Pulmonary artery endothelial cell (primary cell): Measurements from ENCODE around the gene LAPTM5. TPM values are rescaled to one million over a fixed set of nuclear protein-coding genes. Genes with fewer than 3 reads are reported as not detected.
A peak's percentile ranks its signal among the peaks of the same experiment; 100 is the strongest.

Source experiments
- DNase-seq: peaks from one replicate; pipeline ENCODE4 v3.0.0-alpha.2; 2011; ENCODE audit warnings: low read depth, low spot score
- total RNA-seq: library from RNA; depleted of rRNA; stranded (reverse); fragments of >200 nt; gene quantifications from 2 replicates; pipeline ENCODE4 v1.2.3, GENCODE V29; 2014

The LAPTM5 gene
- total RNA-seq, 1 donor from 2014 or later = 4.0 TPM

DNA sequence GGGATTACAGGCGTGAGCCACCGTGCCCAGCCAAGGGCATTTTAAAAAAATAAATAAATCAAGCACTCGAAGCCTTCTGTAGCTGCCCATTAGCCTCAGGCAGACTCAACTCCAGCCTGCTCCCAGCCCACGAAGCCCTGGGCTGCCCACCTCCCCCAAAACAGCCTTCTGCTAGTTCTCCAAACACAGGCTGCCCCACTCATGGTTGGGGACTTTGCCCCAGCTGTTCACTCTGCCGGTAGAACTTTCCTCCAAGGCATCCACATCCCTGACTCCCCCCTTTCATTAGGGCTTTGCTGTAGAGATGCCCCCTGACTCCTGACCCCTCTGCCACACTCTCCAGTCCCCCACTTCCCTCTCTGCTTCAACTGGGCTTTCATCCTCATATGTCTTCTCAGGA is 29.7 kb upstream of the LAPTM5 start:
- no peak for DNase-seq

DNA sequence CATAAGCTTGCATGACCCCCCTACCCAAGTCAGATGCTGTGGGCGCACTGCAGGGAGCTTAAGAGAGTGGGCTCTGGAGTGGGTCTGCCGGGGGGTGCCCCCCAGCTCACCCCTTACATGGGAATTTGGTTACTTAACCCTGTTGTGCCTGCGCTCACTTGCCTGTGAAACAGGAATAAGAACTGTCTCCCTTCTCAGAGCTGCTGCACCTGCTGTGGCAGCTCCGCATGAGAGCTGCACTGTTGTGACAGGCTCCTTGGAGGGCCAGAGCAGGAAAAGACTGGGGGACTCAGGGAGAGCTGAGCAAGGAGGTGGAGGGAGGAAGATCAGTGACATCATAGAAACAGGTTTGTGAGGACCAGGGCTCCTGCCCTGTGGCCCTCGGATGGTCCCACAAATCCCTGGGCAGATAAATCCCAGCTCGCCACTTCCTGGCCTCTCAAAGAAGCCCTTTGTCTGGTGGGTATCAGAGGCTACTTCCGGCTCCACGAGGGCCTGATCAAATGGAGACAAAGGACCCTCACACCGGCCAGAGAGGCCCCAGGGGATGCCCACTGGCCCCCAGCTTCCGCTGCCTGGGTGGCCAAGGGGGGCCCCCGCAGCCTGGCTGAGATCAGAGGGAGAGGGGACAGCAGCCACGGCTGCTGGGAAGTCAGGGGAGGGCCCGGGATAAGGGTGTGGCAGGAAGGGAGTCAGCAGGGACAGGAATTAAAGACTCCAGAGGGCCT is 28.9 kb upstream of the LAPTM5 start:
- no peak for DNase-seq

DNA sequence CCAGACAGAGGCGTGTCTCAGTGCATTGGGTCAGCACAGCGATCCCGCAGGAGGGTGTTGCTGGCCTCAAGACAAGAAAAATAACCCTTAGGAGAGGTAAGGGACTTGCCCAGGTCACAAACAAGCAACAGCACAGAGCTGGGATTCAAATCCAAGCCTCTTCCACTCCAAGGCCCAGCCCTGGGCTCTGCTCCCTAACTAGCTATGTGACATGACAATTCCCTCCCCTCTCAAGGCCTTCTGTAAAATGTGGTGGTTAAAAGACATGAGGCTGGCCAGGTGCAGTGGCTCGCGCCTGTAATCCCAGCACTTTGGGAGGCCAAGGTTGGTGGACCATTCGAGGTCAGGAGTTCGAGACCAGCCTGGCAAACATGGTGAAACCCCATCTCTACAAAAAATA is 28.1 kb upstream of the LAPTM5 start:
- DNase-seq = no peak

DNA sequence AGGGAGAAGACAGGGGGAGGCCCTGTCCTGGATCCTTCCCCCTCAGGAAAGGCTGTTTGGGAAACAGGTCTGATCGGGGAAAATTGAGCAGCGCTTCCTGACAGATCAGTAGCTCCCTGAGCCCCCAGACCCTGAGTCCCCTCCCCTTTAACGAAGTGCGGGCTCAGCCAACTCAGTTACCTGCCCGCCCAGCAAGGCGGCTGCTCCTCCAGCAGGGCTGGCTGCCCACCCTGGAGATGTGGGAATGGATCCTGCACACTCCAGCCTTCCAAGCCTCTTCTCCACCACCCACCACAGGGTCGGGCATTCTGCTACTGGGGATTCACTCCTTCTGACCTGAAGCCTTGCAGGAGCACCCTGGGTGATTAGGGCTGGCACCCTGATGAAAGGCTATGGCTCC is 27.6 kb upstream of the LAPTM5 start:
- DNase-seq = no peak

DNA sequence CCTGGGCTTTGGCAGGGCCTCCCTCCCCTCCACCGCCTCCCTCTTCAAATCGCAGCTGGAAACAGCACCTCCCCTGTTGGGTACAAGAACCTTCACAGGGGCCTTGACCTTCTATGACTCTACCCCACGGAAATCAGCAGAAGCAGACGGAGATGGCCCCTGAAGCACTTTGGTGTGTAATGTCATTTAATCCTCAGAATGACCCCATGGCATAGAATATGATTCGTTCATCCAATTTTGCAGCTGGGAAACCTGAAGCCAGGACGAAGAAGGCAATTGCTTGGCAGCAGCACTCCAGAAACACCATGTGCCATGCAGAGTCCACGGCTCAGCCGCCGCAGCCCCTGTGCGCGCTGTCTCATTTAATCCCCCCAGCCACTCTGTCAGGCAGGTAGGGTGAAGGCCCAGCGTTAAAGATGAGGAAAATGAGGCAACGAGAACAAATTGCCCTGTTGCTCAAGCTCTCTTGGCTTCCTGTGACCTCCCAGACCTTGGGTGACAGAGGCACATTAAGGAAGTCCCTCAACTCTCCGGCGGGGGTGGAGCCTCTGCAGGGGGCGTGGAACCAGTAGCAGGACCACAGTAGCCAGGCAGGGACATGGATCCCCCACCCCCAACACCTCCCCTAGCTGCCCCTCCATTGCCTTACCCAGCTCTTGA is 25.8 kb upstream of the LAPTM5 start:
- DNase-seq = no peak

DNA sequence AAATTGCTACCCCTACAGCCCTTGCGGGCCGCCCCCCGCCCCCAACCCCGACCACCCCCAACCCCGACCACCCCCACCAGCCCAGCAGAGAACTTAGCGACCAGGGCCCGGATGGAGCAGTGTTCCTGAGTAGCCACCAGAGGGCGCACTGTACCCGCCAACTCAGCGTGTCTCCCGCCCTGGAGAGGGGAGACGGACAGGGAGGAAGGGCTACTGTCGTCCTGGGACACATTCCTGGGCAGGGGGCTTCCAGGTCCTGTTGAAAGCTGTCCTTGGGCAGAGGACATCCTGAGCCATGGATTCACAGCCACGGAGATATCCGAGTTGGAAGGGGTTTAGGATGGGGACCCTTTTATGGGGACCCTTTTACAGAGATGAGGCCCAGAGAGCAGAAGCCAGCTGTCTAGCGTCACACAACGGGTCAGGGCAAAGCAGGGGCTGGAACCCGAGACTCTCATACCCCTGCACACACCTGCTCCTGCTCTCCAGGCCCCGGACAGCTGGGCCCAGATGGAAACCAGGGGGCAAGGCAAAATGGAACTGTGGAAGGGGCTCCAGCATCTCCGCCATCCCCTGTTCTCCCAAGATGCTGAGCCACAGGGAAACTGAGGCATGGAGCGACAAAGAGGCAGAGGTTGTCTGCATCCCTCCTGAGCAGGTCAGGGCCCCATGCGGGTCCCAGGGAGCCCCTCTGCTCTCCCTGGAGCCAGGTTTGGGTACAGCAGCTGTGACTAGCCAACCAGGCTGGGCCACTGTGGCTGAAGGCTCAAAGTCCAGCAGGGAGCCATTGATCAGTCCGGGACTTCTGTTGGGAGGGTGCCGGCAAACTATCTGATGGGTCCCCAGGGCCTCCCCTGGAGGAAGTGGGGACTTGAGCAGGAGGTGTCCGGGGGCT is 25.0 kb upstream of the LAPTM5 start:
- DNase-seq = no peak

DNA sequence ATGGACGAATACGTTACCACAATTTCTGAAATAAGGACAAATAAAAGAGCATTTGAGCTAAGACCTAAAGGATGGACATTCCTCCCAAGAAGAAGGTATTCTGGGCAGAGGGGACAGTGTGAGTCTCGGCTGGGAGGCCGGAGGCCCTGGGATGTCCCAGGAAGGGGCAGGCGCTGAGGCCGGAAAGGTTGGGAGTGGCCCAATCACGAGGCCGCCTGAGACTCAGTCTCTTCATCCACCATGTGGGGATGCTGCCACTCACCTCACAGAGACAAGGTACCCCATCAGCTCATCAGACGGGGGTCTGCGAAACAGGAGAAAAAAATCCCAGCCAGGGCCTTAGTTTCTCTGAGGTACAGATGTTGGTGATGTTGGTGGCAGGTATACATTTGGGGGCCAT is 24.3 kb upstream of the LAPTM5 start:
- DNase-seq = no peak

DNA sequence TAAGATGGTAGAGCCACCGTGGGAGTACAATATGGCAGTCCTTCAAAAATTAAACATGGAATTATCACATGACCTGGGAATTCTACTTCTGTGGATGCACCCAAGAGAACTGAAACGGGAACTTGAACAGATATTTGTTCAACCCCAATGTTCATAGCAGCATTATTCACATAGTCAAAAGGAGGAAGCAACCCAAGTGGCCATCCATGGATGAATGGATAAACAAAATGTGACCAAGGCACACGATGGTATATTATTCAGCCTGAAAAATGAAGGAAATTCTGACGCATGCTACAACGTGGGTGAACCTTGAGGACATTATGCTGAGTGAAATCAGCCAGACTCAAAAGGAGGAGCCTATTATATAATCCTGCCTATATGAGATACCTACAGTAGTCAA is 22.8 kb upstream of the LAPTM5 start:
- no peak for DNase-seq

DNA sequence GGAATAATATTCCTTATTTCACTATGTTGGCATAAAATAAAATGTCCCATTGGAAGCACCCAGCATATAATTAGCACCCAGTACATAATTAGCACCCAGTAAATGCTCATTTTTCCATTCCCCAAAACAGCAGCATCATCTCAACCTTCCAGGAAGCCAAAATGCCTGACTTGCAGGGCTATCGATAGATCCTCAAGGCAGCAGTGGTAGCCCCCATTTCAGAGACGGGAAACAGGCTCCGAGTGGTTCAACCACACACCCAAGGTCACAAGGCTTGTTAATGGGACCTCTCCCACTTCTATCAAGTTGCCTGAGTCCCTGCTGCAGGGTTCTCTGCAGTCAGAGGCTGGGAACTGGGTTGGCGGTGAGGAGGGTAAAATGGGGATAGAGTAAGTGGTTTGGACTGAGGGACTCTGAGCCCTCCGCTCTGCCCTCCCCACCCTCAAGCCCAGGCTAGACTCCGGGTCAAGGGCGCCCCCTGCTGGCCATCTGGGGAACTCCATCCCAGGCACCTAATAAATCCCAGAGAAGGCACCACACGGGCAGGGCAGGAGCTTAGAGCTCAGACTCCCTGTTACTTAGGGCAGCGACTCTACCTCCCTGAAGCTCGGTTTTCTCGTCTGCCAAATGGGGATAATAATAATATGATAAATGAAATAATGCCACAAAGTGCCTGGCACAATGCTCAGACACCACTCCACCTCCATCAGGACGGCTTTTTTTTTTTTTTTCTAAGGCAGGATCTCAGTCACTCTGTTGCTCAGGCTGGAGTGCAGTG is 21.9 kb upstream of the LAPTM5 start:
- DNase-seq = no peak

DNA sequence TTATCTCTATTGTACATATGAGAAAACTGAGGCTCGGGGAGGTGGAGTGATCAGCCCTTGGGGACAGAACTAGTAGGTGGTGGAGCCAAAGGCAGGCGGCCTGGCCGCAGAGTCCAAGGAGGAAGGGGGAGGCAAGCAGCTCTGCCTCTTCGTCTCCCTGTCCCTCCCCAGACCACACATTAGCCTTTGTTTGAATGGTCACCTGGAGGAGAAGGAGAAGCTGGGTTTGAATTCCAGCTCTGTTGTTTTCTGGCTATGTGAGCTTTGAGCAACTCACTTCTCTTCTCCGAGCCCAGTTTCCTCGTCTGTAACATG is 21.4 kb upstream of the LAPTM5 start:
- DNase-seq = no peak

DNA sequence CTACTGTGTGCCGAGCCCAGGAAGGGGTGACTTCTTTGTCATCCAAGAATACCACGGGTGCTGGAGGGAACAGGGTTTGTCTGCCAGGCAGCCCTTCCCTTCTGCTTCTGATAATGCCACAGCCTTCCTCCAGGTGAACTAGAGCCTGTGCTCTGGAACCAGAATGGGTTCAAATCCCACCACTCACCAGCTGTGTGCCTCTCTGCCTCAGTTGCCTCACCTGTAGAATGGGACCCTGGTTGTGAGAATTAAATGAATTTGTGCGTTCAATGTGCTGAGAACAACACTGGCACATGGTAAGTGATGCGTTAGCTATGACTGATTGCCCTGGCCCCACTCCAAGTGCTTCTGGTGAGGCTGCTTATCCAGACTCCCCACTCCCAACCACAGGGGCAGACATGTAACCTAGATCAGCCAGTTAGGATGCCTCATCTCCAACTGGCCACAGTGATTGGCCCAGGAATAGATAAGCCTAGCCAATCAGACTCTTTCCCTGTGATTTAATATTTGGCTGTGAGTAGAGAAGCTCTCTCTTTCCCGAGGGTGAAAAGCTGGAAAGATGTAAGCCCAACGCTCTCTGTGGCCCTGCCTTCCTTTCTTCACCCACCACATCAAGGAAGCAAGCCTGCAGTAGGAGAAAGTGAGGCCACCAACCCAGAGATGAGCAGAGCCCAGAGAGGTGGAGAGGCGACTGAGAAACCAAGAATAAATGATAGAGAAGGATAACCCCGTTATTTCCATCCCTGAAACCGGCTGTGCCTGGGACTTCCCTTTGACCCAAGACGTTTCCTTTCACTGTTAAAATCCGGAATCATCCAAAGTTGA is 20.8 kb upstream of the LAPTM5 start:
- DNase-seq = peak; percentile 57

DNA sequence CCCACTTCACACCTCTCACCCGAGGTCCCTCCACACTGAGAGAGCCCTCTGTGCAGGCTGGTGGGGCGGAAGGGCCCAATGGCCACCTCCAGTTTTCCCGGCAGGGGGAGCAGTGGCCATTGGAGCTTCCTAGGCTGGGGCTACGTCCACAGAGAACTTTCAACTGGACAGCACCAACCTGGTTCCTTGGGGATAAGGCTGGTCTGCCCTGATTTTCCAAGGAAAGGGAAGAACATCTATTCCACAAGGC is 20.3 kb upstream of the LAPTM5 start:
- no peak for DNase-seq

DNA sequence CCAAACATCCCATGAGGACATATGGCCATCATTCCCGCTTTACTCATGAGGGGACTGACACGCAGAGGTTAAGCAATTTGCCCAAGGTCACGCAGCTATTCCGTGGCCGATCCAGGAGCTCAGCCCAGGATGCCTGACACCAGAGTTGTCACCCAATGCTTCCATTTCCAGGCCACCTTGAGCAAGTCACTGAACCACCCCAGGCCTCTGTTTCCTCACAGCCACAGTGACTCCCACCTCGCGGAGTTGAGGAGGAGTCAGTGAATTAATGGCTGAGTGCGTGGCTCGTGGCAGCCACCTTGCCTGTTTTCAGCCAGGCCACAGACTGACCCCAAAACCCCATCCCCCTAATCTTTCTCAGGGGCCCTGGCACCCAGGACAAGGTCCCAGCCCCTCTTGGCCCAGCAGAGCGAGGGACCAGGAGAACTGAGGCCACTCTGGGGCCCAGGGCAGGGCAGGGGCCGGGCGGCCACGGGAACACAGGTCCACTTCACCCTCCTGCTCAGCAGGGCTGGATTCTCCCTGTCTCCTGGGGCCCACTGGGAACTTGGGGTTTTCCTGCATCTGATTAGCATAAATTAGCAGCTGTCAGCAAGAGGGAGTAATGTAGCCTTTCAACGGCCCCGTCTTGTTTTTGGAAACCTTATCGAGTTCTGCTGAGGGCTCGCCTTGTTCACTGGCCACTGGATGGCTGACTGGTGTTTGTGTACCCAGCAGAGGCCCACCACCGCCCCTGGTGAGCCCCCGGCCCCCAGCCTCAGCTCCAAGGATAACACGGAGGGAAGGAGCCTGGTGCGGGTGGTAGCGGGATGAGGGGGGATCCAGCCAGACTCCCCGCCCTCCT is 19.7 kb upstream of the LAPTM5 start:
- DNase-seq = no peak

DNA sequence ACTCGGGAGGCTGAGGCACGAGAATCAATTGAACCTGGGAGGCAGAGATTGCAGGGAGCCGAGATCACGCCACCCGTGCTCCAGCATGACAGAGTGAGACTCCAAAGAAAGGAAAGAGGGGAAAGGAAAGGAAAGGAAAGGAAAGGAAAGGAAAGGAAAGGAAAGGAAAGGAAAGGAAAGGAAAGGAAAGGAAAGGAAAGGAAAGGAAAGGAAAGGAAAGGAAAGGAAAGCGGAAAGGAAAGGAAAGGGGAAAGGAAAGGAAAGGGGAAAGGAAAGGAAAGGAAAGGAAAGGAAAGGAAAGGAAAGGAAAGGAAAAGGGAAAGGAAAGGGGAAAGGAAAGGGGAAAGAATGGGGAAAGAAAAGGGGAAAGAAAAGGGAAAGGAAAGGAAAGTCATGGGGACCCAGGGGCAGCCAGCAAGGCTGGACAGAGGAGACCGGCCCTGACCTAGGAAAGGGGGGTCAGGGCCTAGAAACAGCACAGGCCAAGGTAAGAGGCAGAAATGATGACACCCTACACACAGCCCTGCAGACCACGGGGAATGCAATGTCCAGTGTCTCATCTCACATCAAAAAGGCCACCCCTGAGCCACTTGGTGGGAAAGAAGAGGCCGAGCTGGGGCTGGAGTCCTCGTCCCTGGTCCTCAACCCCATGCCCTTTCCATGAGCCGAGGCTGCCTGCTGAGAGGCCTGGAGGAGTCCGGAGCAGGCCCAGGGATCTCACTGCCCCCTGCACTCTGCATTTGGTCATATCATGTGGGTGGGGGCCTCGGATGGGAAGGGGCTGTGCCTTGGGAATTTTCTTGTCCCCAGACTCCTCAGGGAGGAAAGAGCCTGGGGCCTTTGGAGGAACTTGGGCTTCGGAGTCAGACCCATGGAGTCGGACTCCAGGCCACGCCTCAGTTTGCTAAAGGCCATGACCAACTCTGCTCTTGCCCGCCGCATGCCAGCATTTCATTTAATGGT is 18.8 kb upstream of the LAPTM5 start:
- DNase-seq = no peak

DNA sequence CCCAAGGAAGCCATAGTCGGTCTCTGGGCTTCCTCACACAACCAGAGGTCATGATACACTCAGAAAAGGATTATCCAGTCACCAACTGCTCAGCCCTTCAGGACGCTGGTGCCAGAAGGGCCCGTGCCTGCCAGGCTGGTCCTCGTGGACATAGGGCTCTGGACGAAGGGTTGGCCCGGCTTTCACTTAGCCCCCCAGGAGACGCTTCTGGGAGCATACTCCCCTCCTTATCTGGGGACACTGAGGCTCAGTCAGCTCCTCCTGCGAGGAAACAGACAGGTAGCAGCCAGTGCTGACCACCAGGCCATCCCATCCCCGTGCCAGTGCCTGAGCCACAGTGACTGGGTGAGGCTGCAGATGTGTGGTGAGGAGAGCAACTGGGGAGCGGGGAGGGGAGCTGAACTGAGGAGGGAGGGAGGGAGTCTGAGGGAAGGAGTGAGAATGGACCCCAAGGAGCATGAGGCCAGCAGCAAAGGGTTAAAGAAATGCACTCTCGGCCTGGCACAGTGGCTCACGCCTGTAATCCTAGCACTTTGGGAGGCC is 17.9 kb upstream of the LAPTM5 start:
- DNase-seq = no peak

DNA sequence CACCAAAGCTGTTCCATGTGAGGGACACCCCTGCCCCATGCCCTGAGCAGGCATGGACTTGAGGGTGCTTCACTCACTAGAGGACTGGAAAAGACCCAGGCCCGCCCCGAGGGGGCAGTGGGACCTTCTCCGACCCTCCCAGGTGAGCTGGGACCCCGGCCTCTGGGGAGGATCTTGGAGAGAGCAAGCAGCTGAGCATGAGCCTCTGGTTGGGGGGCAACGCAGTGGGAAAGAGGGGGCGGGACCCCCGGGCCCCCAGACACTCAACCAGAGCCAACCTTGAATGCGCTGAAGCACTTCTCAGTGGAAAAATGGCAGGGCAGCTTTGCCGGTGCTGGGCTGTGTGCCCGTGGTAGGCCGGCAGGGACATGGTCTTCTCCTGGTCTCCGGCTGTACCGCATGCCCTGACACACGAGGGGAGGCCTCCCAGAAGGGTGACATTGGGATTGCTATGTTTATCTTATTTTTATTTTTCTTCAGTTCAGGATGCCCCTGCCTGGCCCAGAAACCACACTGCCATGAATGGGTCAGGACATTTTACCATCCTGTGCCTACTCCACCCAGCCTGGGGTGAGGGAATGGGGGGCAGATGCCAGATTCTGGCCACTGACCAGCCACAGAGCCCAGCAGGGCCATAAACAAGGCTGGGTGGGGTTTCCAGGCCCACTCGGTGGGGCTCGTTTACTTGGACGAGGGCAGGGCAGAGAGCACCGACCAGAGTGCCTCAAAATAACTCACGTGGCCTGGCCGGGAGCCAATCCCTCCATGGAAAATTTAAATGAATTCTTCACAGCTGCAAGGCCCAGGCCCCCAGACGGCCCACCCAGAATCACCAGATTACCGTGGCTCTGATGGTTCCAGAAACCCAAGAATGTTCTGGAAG is 17.2 kb upstream of the LAPTM5 start:
- DNase-seq = no peak

DNA sequence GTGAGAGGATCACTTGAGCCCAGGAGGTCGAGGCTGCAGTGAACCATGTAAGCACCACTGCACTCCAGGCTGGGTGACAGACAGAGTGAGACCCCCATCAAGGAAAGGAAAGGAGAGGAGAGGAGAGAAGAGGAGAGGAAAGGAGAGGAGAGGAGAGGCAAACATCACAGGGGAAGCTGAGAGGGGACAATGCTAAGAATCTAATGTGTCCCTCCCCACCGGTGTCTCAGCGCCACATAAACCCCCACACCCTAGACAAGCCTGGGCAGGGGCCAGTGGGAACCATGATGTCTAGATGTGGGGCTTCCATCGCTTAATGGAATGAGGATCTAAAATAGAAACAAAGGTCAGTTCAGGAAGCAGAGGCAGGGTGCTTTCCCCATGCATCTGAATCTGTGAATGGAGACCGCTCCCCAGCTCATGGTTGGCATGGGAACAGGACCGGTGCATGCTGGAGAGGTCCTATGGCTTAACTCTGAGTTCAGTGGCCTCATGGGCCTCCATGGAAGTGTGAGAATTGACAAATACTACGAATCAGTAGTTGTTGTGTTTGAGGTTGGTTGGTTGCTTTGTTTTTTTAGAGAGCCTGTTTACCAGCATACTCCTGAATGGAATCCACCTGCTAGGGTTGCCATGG is 16.3 kb upstream of the LAPTM5 start:
- no peak for DNase-seq
